Measurements from ENCODE around the gene MAP2K2. TPM values are rescaled to one million over a fixed set of nuclear protein-coding genes. Genes with fewer than 3 reads are reported as not detected.

MAP2K2 gene
- polyA plus RNA-seq, 1 donor from 2014 or later = 95.5 TPM

DNA sequence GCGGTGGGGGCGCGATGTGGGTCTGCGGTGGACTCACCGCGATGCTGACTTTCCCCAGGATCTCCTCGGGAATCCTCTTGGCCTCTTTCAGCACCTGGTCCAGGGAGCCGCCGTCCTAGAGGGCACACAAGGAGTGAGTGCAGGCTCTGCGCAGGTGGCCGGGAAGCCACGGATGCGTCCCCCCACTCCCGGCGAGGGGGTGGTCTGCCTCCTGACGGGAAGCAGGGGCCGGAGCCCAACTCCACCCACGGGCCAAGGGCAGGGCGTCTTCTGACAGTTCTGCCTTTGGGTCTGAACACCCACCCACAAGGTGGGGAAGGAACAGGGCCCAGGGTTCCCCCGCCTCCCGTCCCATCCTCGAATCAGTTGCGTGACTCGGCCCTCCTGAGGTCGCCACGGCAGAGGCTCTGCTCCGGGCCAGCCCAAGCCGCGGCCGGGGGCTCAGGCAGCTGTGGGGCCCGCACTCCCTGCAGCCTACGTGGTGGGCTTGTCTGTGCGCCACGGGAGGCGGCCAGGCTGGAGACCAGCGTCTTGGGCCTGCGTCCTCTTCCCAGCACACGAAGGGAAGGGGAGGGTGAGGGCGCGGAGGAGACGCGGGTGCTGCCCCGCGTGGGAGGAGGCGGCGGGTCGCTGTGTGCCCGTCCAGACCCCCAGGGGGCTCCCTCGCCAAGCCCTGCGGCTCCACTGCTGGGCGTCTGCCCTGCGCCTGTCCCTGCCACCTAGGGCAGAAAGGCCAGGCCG lies 21.4 kb downstream of the MAP2K2 start:
- H3K36me3 ChIP-seq (ENCODE audit: insufficient read depth, low read length) = no peaks in the 10 kb centered on the region
- H2AFZ ChIP-seq (ENCODE audit: low read depth, low read length) = no peak overlapping the region
- H3K9me3 ChIP-seq (ENCODE audit: low read length) = no peaks in the 10 kb centered on the region
- H3K9me2 ChIP-seq (ENCODE audit: insufficient read depth, low read length) = no peaks in the 10 kb centered on the region
- TF ChIP-seq SMC3 (conservative IDR thresholded peaks at IDR 0.05; ENCODE audit: poor library complexity) = no peak
- no peak for TF ChIP-seq EZH2 (IDR thresholded peaks at IDR 0.05; ENCODE audit: borderline replicate concordance, insufficient read depth, low read length, poor library complexity, severe bottlenecking)
- TF ChIP-seq, protein P1, sequence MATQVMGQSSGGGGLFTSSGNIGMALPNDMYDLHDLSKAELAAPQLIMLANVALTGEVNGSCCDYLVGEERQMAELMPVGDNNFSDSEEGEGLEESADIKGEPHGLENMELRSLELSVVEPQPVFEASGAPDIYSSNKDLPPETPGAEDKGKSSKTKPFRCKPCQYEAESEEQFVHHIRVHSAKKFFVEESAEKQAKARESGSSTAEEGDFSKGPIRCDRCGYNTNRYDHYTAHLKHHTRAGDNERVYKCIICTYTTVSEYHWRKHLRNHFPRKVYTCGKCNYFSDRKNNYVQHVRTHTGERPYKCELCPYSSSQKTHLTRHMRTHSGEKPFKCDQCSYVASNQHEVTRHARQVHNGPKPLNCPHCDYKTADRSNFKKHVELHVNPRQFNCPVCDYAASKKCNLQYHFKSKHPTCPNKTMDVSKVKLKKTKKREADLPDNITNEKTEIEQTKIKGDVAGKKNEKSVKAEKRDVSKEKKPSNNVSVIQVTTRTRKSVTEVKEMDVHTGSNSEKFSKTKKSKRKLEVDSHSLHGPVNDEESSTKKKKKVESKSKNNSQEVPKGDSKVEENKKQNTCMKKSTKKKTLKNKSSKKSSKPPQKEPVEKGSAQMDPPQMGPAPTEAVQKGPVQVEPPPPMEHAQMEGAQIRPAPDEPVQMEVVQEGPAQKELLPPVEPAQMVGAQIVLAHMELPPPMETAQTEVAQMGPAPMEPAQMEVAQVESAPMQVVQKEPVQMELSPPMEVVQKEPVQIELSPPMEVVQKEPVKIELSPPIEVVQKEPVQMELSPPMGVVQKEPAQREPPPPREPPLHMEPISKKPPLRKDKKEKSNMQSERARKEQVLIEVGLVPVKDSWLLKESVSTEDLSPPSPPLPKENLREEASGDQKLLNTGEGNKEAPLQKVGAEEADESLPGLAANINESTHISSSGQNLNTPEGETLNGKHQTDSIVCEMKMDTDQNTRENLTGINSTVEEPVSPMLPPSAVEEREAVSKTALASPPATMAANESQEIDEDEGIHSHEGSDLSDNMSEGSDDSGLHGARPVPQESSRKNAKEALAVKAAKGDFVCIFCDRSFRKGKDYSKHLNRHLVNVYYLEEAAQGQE (IDR thresholded peaks at IDR 0.05; ENCODE audit: borderline replicate concordance) = no peak
- no peak for TF ChIP-seq MXI1 (conservative IDR thresholded peaks at IDR 0.05; ENCODE audit: poor library complexity, severe bottlenecking)
- no peak for TF ChIP-seq POLR2AphosphoS5 (IDR thresholded peaks at IDR 0.05)
- no peak overlapping the region for H3K4me3 ChIP-seq (ENCODE audit: low read length)
- H3K4me2 ChIP-seq (ENCODE audit: low read length) = no peak overlapping the region
- no peaks in the 10 kb centered on the region for H3K79me2 ChIP-seq (replicated peaks; ENCODE audit: insufficient read depth, low read length)
- H4K20me1 ChIP-seq (ENCODE audit: insufficient read depth) = no peaks in the 10 kb centered on the region
- H3F3A ChIP-seq (ENCODE audit: insufficient read depth, low read length, poor library complexity, severe bottlenecking) = no peaks in the 10 kb centered on the region
- no peak overlapping the region for H3K9ac ChIP-seq (ENCODE audit: low read length)
- no peak overlapping the region for H3K27ac ChIP-seq (ENCODE audit: low read length)
- H3K27me3 ChIP-seq (ENCODE audit: insufficient read depth, low read depth, low read length) = no peaks in the 10 kb centered on the region

DNA sequence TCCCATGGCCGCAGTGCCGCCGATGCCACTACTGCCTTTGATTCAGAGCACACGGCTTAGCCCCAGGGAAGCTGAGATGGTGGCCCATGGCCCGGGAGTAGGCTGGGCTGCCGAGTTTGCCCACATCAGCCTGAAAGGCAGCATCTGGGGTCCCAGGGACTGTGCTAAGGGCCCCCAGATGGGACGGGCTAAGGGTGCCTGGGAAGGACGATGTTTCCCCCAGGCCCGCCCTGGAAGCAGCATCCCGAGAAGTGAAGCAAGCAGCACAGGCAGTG lies 22.5 kb downstream of the MAP2K2 start:
- Histone ChIP-seq H3K27me3 (ENCODE audit: insufficient read depth, low read depth, low read length) (no peaks in the 10 kb centered on the region), H3K4me2 (ENCODE audit: low read length) (no peak overlapping the region), H4K20me1 (ENCODE audit: insufficient read depth) (no peaks in the 10 kb centered on the region), H3K9me3 (ENCODE audit: low read length) (no peaks in the 10 kb centered on the region), H3K9me2 (ENCODE audit: insufficient read depth, low read length) (no peaks in the 10 kb centered on the region), H2AFZ (ENCODE audit: low read depth, low read length) (no peak overlapping the region), H3K79me2 (replicated peaks; ENCODE audit: insufficient read depth, low read length) (no peaks in the 10 kb centered on the region), H3F3A (ENCODE audit: insufficient read depth, low read length, poor library complexity, severe bottlenecking) (no peaks in the 10 kb centered on the region), H3K9ac (ENCODE audit: low read length) (no peak overlapping the region), H3K27ac (ENCODE audit: low read length) (no peak overlapping the region), H3K36me3 (ENCODE audit: insufficient read depth, low read length) (no peaks in the 10 kb centered on the region), H3K4me3 (ENCODE audit: low read length) (no peak overlapping the region)
- TF ChIP-seq CTCF (IDR thresholded peaks at IDR 0.05; ENCODE audit: poor library complexity, severe bottlenecking) (no peak), POLR2AphosphoS5 (IDR thresholded peaks at IDR 0.05) (no peak)

DNA sequence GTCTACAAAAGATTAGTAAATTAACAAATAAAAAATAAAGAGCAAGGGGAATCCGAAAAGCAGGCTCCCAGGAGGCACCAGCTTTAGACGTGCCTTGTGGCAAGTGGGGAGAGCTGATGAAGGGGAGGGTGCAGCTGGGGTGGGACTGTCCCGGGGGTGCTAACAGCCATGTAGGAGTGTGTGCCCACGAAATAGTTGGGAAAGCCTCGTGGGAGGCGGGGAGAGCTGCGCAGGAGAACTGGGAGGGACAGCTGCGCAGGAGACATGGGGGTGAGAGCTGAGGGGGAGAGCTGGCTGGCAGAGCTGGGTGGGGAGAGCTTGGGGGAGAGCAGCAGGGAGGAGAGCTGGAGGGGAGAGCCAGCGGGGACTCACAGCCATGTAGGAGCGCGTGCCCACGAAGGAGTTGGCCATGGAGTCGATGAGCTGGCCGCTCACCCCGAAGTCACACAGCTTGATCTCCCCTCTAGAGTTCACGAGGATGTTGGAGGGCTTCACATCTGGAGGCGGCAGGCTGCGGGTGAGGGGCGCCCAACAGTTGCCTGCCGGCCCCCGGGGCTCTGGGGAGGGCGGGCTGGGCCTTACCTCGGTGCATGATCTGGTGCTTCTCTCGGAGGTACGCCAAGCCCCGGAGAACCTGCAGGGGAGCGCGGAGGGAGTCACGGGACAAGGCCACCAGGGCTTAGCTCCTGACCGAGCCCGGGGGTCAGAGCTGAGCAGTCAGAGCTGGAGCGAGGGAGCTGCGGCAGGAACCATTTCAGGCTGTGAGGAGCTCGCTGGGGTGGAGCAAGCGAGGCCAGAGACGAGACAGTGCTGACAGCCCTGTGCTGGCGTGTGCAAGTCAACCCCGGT lies 23.1 kb downstream of the MAP2K2 start:
- no peak overlapping the region for H3K4me3 ChIP-seq (ENCODE audit: low read length)
- TF ChIP-seq EP300 (conservative IDR thresholded peaks at IDR 0.05; ENCODE audit: poor library complexity, severe bottlenecking) (no peak), RAD21 (conservative IDR thresholded peaks at IDR 0.05) (no peak), EZH2 (IDR thresholded peaks at IDR 0.05; ENCODE audit: borderline replicate concordance, insufficient read depth, low read length, poor library complexity, severe bottlenecking) (no peak), SMC3 (conservative IDR thresholded peaks at IDR 0.05; ENCODE audit: poor library complexity) (no peak), TAF1 (IDR thresholded peaks at IDR 0.05; ENCODE audit: low read depth) (no peak)
- TF ChIP-seq, protein P1 (IDR thresholded peaks at IDR 0.05; ENCODE audit: borderline replicate concordance) = no peak

More for the DNA sequence above, 23.1 kb downstream of the MAP2K2 start:
- Histone ChIP-seq H3F3A (ENCODE audit: insufficient read depth, low read length, poor library complexity, severe bottlenecking) (no peaks in the 10 kb centered on the region), H3K79me2 (replicated peaks; ENCODE audit: insufficient read depth, low read length) (no peaks in the 10 kb centered on the region), H3K9me3 (ENCODE audit: low read length) (no peaks in the 10 kb centered on the region), H3K27ac (ENCODE audit: low read length) (no peak overlapping the region), H3K4me2 (ENCODE audit: low read length) (no peak overlapping the region), H4K20me1 (ENCODE audit: insufficient read depth) (no peaks in the 10 kb centered on the region), H3K9me2 (ENCODE audit: insufficient read depth, low read length) (no peaks in the 10 kb centered on the region), H2AFZ (ENCODE audit: low read depth, low read length) (no peak overlapping the region), H3K36me3 (ENCODE audit: insufficient read depth, low read length) (no peaks in the 10 kb centered on the region), H3K27me3 (ENCODE audit: insufficient read depth, low read depth, low read length) (no peaks in the 10 kb centered on the region), H3K9ac (ENCODE audit: low read length) (no peak overlapping the region)

All from neural cell (in vitro differentiated cells).